22Rv1 (cell line): ENCODE data around the gene SNRPA.
"Not testable (repeated sequence)": the region's sequence is repeated elsewhere in the genome, so short reads cannot be mapped to it uniquely, and the experiment has no call there.

ENCODE experiments used
- H3K27ac ChIP-seq: fragments of 450-650 bp; 2 replicates; pipeline ENCODE4 v1.5.1; 2017
- ZFX ChIP-seq: fragments of 450-650 bp; IDR thresholded peaks from 2 replicates; pipeline ENCODE4 v1.6.1; 2017; ENCODE audit warnings: antibody characterized with exemption, borderline replicate concordance
- TF ChIP-seq, protein P1 (sequence below): fragments of 450-650 bp; IDR thresholded peaks from 2 replicates; pipeline ENCODE4 v1.5.1; 2017; ENCODE audit warnings: mild to moderate bottlenecking

SNRPA gene

DNA sequence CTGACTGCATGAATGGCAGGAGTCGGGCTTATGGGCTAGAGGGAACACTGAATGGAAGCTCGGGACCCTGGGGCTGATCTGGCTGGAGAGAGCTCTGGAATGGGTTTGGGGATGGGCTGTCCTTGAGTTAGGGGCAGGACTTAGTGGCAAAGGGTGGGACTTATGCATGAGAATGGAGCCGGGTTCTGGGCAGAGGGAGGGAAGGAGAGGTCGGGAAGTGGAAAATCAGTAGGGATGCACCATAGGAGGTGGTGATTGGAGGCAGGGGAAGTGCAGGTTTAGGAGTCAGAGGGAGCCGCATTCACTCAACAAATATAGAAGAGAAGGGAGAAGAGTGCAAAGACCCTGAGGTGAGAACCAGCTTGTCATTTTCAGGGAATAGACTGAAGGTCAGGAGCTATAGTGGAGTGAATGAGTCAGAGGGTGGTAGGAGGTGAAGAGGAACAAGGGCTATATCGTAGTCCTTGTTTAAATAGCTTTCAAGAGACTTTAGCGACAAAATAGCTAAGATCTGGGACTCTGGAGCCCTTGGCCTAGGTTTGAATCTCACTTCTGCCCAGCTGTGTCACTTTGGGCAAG lies 27.8 kb downstream of the SNRPA start:
- TF ChIP-seq ZFX, result no peak
- TF ChIP-seq, protein P1, sequence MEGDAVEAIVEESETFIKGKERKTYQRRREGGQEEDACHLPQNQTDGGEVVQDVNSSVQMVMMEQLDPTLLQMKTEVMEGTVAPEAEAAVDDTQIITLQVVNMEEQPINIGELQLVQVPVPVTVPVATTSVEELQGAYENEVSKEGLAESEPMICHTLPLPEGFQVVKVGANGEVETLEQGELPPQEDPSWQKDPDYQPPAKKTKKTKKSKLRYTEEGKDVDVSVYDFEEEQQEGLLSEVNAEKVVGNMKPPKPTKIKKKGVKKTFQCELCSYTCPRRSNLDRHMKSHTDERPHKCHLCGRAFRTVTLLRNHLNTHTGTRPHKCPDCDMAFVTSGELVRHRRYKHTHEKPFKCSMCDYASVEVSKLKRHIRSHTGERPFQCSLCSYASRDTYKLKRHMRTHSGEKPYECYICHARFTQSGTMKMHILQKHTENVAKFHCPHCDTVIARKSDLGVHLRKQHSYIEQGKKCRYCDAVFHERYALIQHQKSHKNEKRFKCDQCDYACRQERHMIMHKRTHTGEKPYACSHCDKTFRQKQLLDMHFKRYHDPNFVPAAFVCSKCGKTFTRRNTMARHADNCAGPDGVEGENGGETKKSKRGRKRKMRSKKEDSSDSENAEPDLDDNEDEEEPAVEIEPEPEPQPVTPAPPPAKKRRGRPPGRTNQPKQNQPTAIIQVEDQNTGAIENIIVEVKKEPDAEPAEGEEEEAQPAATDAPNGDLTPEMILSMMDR, result no peak
- H3K27ac ChIP-seq, result peak overlapping the region; percentile 92

DNA sequence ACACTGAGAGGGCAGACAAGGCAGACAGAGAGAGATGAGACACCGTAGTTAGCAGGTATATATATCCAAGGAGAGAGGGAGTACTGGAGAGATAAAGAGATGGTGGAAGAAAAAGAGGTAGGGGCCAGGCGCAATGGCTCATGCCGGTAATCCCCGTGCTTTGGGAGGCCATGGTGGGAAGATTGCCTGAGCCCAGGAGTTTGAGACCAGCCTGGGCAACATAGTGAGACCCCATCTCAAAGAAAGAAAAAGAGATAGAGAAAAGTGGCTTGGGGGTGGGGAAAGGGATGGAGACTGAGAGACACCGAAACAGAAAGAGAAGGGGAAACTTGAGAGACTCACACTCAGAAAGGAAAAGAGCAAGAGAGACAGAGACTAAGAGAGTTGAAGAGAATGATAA lies 29.6 kb downstream of the SNRPA start:
- TF ChIP-seq, protein P1, result no peak
- TF ChIP-seq ZFX, result no peak

DNA sequence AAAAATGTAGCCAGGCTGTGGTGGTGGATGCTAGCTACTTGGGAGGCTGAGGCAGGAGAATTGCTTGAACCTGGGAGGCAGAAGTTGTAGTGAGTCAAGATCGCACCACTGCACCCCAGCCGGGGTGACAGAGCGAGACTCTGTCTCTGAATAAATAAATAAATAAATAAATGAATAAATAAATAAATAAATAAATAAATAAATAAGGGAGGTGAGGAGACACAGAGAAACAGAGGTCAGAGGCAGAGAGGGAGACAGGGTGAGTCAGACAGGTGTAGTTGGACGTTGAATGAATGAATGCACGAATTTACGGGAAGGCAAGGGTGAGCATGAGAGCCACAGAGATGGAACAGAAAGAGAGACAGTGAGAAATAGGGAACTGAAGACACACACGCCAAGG lies 30.1 kb downstream of the SNRPA start:
- TF ChIP-seq, protein P1, result no peak
- no peak for TF ChIP-seq ZFX
- no peak overlapping the region for H3K27ac ChIP-seq

More for the DNA sequence above, 29.6 kb downstream of the SNRPA start:
- no peak overlapping the region for H3K27ac ChIP-seq

DNA sequence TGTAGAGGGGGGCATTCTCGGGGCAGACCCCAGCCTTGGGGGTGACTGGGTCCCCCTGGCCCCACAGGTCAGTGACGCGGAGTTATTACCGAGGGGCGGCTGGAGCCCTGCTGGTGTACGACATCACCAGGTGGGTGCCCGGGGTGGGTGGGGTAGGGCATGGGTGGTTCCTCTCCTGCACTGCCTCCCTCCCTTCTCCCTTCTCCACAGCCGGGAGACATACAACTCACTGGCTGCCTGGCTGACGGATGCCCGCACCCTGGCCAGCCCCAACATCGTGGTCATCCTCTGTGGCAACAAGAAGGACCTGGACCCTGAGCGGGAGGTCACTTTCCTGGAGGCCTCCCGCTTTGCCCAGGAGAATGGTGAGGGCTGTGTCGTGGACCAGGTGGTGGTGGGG lies 32.7 kb downstream of the SNRPA start:
- no peak overlapping the region for H3K27ac ChIP-seq
- TF ChIP-seq, protein P1, result no peak
- TF ChIP-seq ZFX, result no peak

DNA sequence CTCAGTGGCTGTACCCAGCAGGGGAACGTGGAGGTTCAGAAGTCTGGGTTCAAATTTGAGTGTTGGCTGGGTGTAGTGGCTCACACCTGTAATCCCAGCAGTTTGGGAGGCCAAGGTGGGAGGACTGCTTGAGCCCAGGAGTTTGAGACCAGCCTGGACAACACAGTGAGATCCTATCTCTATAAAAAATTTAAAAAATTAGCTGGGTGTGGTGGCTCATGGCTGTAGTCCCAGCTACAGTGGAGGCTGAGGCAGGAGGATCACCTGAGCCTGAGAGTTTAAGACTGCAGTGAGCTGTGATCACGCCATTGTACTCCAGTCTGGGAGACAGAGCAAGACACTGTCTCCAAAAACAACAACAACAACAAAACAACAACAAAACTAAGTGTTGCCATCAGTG lies 33.1 kb downstream of the SNRPA start:
- H3K27ac ChIP-seq, result not testable (repeated sequence)

DNA sequence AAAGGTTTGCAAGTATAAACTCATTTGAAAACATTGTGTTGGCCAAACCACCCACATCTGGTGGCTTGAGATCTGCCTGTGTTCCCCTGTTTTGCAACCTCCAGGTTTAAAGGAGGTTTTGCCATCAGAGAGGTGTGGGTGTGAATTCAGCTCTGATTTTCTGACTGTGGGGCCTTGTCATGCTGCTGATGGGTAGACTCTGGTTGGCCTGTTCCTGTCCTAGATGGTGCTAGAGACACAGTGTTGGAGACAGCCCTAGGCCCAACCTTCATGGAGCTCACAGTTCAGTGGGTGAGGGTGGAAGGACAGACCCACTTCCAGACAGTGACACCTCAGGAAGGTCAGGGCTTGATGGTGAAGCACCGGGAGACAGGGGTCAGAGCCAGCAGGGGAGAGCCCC lies 34.5 kb downstream of the SNRPA start:
- TF ChIP-seq ZFX, result no peak
- TF ChIP-seq, protein P1, result no peak
- no peak overlapping the region for H3K27ac ChIP-seq

DNA sequence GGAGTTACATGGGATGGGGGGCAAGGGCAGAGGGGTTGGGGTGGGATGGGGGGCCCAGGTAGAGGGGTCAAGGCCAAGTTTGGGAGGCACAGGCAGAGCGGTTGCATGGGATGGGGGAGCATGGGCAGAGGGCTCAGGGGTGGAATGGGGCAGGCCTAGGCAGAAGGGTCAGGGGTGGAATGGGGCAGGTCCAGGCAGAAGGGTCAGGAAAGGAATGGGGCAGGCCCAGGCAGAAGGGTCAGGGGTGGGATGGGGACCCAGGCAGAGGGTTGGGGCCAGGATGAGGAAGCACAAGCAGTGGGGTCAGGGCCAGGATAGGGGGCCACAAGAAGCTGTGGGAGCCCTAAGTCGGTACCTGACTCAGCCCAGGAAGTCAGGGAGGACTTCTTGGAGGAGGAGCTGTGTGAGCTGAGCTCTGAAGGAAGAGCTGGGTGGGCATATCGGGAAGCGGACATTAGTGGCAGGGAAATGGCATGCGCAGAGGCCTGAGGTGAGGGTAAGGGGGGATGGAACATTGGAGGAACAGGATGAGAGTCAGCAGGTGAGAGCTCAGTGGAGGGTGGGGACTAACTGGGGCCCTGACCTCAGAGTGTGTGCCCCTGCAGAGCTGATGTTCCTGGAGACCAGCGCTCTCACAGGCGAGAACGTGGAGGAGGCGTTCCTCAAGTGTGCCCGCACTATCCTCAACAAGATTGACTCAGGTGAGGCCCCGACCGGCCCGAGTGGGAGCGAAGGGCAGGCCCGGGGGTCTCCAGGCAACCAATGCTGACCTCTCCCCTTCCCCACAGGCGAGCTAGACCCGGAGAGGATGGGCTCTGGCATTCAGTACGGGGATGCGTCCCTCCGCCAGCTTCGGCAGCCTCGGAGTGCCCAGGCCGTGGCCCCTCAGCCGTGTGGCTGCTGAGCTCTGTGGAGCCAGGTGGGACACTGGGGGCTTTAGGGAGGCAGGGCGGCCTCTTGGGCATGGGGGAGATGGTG lies 35.3 kb downstream of the SNRPA start:
- no peak overlapping the region for H3K27ac ChIP-seq
- TF ChIP-seq, protein P1, result no peak
- TF ChIP-seq ZFX, result no peak
